ENCODE measurements around the gene LTA.
A peak's percentile ranks its signal among the peaks of the same experiment; 100 is the strongest.

GRCh38 chr6:31597006-31597405, 24.9 kb downstream of the LTA start:
- TF ChIP-seq POLR2A (IDR thresholded peaks at IDR 0.05; ENCODE audit: extremely low read depth, insufficient read length) (no peak), CTCF (IDR thresholded peaks at IDR 0.05; ENCODE audit: low read depth, low read length) (peak; percentile 41)

Measured in NB4 (cell line).